Astrocyte (in vitro differentiated cells and primary cell): ENCODE results near the gene ESPNL. TPM values are rescaled to one million over a fixed set of nuclear protein-coding genes. Genes with fewer than 3 reads are reported as not detected.

Experiments
- DNase-seq: peaks from one replicate; pipeline ENCODE4 v3.0.0-alpha.2; 2010; ENCODE audit warnings: low read depth
- FAIRE-seq: peaks from 2 replicates; lab custom pipeline; 2011; peaks lifted over from hg19 to GRCh38; lab: Jason Lieb, UNC
- H2AFZ ChIP-seq: 2 replicates; pipeline ENCODE4 v1.6.0; 2012; ENCODE audit warnings: low read depth, low read length, inconsistent platforms
- H3K27ac ChIP-seq: 2 replicates; pipeline ENCODE4 v1.5.1; 2011; ENCODE audit warnings: low read depth, low read length, inconsistent platforms
- H3K27me3 ChIP-seq: 2 replicates; pipeline ENCODE4 v1.6.0; 2011; ENCODE audit warnings: low read length, inconsistent platforms; ENCODE audit not compliant: insufficient read depth
- H3K36me3 ChIP-seq: 2 replicates; pipeline ENCODE4 v1.5.1; 2011; ENCODE audit warnings: low read length, inconsistent platforms; ENCODE audit not compliant: insufficient read depth
- H3K4me1 ChIP-seq: 2 replicates; pipeline ENCODE4 v1.5.1; 2011; ENCODE audit warnings: low read length, inconsistent platforms; ENCODE audit not compliant: insufficient read depth
- H3K4me2 ChIP-seq: 2 replicates; pipeline ENCODE4 v1.6.0; 2012; ENCODE audit warnings: low read length, inconsistent platforms
- H3K4me3 ChIP-seq: 2 replicates; pipeline ENCODE4 v1.5.1; 2011; ENCODE audit warnings: low read depth, mild to moderate bottlenecking, low read length, inconsistent platforms; ENCODE audit not compliant: insufficient read depth
- H3K79me2 ChIP-seq: 2 replicates; pipeline ENCODE4 v1.6.0; 2012; ENCODE audit warnings: mild to moderate bottlenecking, low read length, inconsistent platforms; ENCODE audit not compliant: insufficient read depth
- H3K9ac ChIP-seq: 2 replicates; pipeline ENCODE4 v1.6.0; 2012; ENCODE audit warnings: mild to moderate bottlenecking, low read length, inconsistent platforms
- H3K9me3 ChIP-seq: 2 replicates; pipeline ENCODE4 v1.5.1; 2012; ENCODE audit warnings: low read depth, mild to moderate bottlenecking, low read length, inconsistent platforms; ENCODE audit not compliant: insufficient read depth
- H4K20me1 ChIP-seq: 2 replicates; pipeline ENCODE4 v1.6.0; 2012; ENCODE audit warnings: low read length, inconsistent platforms; ENCODE audit not compliant: insufficient read depth
- H3K27ac Mint-ChIP-seq: one replicate; pipeline ENCODE4 v1.8.0; 2021; ENCODE audit warnings: mild to moderate bottlenecking, mixed read lengths; ENCODE audit not compliant: unreplicated experiment
- H3K27me3 Mint-ChIP-seq: one replicate; pipeline ENCODE4 v1.8.0; 2021; ENCODE audit warnings: low read depth, mixed read lengths; ENCODE audit not compliant: unreplicated experiment
- H3K36me3 Mint-ChIP-seq: one replicate; pipeline ENCODE4 v1.8.0; 2021; ENCODE audit warnings: low read depth, mixed read lengths; ENCODE audit not compliant: unreplicated experiment
- H3K4me1 Mint-ChIP-seq: one replicate; pipeline ENCODE4 v1.8.0; 2021; ENCODE audit warnings: low read depth, mixed read lengths; ENCODE audit not compliant: unreplicated experiment
- H3K4me3 Mint-ChIP-seq: one replicate; pipeline ENCODE4 v1.8.0; 2021; ENCODE audit warnings: mild to moderate bottlenecking, moderate library complexity, mixed read lengths; ENCODE audit not compliant: unreplicated experiment
- H3K9me3 Mint-ChIP-seq: one replicate; pipeline ENCODE4 v1.8.0; 2021; ENCODE audit warnings: mild to moderate bottlenecking, mixed read lengths; ENCODE audit not compliant: unreplicated experiment
- EZH2 ChIP-seq: IDR thresholded peaks from 2 replicates; pipeline ENCODE4 v1.6.1; 2012; ENCODE audit warnings: mild to moderate bottlenecking, low read length, inconsistent platforms; ENCODE audit not compliant: insufficient read depth
- total RNA-seq: library from RNA; stranded (reverse); gene quantifications from 2 replicates; pipeline ENCODE4 v1.2.1, GENCODE V29; 2021
- TF ChIP-seq, protein P1 (sequence below): IDR thresholded peaks from 2 replicates; pipeline ENCODE4 v1.5.1; 2011; ENCODE audit warnings: low read depth, mild to moderate bottlenecking, inconsistent platforms, low read length, moderate library complexity; ENCODE audit not compliant: insufficient read depth

The ESPNL gene
- total RNA-seq, 1 donor from 2014 or later: not detected

DNA sequence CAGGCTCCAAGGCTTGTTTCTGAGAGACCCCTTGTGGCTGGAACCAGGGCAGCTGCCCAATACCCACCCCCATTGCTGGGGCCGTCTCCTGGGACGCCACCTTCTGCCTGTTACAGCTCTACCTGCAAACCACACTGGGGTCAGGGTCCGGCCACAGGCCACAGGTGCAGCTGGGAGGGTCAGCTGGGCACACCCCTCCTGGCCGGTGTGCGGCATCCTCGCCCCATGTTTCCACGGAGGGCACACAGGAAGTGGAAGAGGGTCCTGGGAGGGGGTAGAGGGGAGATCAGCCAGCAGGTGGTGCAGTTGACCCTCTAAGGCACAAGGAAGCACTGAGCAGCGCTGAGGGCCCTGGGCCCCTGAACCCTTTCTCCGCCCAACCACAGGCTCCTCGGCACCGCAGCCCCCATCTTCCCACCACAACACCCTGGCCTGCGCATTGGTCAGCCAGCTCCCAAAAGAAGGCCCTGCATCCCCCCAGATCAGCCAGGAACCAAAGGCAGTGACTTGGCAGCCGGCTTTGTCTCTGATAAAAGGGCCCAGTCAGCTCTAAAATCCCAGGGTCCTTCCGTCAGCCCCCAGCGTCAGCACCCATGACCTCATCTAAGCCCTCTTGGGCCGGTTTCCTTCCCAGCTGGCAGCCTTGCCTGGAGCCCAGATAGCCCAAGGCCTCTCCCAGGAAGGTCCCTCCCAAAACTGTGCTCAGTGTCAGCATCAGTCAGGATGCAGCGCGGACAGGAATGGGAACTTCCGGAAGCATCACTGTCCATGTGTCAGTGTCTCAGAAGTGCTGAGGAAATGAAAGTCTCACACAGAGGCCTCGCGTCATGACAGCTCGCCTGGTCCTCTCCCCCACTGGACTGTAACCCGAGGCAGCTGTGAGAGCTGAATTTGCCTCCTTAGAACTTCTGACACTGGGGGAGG lies 60.3 kb downstream of the ESPNL start:
- no peak for TF ChIP-seq EZH2
- TF ChIP-seq, protein P1, sequence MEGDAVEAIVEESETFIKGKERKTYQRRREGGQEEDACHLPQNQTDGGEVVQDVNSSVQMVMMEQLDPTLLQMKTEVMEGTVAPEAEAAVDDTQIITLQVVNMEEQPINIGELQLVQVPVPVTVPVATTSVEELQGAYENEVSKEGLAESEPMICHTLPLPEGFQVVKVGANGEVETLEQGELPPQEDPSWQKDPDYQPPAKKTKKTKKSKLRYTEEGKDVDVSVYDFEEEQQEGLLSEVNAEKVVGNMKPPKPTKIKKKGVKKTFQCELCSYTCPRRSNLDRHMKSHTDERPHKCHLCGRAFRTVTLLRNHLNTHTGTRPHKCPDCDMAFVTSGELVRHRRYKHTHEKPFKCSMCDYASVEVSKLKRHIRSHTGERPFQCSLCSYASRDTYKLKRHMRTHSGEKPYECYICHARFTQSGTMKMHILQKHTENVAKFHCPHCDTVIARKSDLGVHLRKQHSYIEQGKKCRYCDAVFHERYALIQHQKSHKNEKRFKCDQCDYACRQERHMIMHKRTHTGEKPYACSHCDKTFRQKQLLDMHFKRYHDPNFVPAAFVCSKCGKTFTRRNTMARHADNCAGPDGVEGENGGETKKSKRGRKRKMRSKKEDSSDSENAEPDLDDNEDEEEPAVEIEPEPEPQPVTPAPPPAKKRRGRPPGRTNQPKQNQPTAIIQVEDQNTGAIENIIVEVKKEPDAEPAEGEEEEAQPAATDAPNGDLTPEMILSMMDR: no peak
- Histone ChIP-seq H3K27me3 (no peaks in the 10 kb centered on the region), H3K79me2 (no peaks in the 10 kb centered on the region), H3K9me3 (no peaks in the 10 kb centered on the region), H3K4me2 (peak overlapping the region; percentile 83), H3K27ac (no peak overlapping the region), H3K36me3 (no peaks in the 10 kb centered on the region), H3K4me1 (peaks cover 20% of the 10 kb centered on the region), H2AFZ (no peak overlapping the region), H3K4me3 (no peak overlapping the region), H3K9ac (no peak overlapping the region), H4K20me1 (no peaks in the 10 kb centered on the region)
- peaks cover 26% of the 10 kb centered on the region for H3K27me3 Mint-ChIP-seq
- H3K9me3 Mint-ChIP-seq: no peaks in the 10 kb centered on the region
- no peak for FAIRE-seq
- no peak for DNase-seq
- no peak overlapping the region for H3K27ac Mint-ChIP-seq
- H3K4me3 Mint-ChIP-seq: peak overlapping the region; percentile 9
- H3K36me3 Mint-ChIP-seq: peaks cover 4% of the 10 kb centered on the region
- peaks cover 1% of the 10 kb centered on the region for H3K4me1 Mint-ChIP-seq

DNA sequence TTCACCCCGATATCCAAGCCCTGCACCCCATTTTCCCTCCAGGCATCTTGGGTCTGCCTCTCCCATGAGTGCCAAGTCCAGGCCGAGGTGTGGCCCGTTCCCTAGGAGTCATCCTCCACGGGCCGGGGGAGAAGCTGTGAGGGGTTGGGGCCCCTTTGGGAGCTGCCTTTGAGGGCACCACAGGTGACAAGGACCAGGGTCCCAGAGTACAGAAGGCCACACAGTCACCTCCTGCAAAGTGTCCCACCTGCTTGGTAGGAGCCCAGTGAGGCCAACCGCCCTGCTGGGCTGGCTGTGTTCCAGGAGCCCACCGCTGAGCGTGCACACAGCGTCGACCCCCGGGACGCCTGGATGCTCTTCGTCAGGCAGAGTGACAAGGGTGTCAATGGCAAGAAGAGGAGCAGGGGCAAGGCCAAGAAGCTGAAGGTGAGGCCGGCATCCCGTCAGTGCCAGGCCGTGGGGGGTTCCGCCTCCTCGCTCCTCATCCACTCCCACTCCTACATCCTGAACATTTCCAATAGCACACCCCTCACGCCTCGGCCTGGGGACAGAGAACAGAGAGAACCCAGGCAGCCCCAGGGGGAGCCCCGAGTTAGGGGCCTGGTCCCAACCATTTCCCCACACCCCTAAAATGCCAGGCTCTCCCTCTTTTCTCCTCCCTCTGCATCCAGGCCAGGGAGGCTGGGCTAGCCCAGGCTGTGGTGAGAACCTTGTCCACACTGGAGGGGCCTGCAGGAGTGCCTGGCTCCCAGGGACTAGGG lies 61.3 kb downstream of the ESPNL start:
- Histone ChIP-seq H3K4me2 (no peak overlapping the region), H3K4me3 (no peak overlapping the region), H3K9ac (no peak overlapping the region), H3K4me1 (peaks cover 20% of the 10 kb centered on the region), H3K79me2 (no peaks in the 10 kb centered on the region), H3K36me3 (no peaks in the 10 kb centered on the region), H3K27me3 (no peaks in the 10 kb centered on the region), H3K9me3 (no peaks in the 10 kb centered on the region), H3K27ac (no peak overlapping the region), H4K20me1 (no peaks in the 10 kb centered on the region), H2AFZ (no peak overlapping the region)
- DNase-seq: no peak
- Mint-ChIP-seq H3K27ac (no peak overlapping the region), H3K36me3 (peaks cover 4% of the 10 kb centered on the region), H3K4me1 (no peaks in the 10 kb centered on the region), H3K9me3 (no peaks in the 10 kb centered on the region), H3K27me3 (peaks cover 26% of the 10 kb centered on the region), H3K4me3 (no peak overlapping the region)
- no peak for FAIRE-seq
- TF ChIP-seq, protein P1: no peak
- no peak for TF ChIP-seq EZH2
